Stimulated activated naive CD4-positive, alpha-beta T cell treated with Interleukin-2 at 50 U/mL for 16 hours (primary cell): ENCODE measurements around the gene TFDP1.
"Not testable (repeated sequence)": the region's sequence is repeated elsewhere in the genome, so short reads cannot be mapped to it uniquely, and the experiment has no call there.

Experiments
- DNase-seq: peaks from one replicate; lab custom pipeline; 2025; lab: John Stamatoyannopoulos, UW

TFDP1 gene

GRCh38 chr13:113618455-113618854, 33.9 kb downstream of the TFDP1 start:
- DNase-seq: no peak

GRCh38 chr13:113620036-113620796, 35.7 kb downstream of the TFDP1 start:
- DNase-seq: no peak

- no peak for DNase-seq
Observed at GRCh38 chr13:113621046-113621445, 36.5 kb downstream of the TFDP1 start.

- not testable (repeated sequence) for DNase-seq
Observed at GRCh38 chr13:113621498-113621897, 36.9 kb downstream of the TFDP1 start.

- not testable (repeated sequence) for DNase-seq
Observed at GRCh38 chr13:113621986-113622550, 37.5 kb downstream of the TFDP1 start.

GRCh38 chr13:113622791-113623490, 38.4 kb downstream of the TFDP1 start:
- DNase-seq: no peak

DNA sequence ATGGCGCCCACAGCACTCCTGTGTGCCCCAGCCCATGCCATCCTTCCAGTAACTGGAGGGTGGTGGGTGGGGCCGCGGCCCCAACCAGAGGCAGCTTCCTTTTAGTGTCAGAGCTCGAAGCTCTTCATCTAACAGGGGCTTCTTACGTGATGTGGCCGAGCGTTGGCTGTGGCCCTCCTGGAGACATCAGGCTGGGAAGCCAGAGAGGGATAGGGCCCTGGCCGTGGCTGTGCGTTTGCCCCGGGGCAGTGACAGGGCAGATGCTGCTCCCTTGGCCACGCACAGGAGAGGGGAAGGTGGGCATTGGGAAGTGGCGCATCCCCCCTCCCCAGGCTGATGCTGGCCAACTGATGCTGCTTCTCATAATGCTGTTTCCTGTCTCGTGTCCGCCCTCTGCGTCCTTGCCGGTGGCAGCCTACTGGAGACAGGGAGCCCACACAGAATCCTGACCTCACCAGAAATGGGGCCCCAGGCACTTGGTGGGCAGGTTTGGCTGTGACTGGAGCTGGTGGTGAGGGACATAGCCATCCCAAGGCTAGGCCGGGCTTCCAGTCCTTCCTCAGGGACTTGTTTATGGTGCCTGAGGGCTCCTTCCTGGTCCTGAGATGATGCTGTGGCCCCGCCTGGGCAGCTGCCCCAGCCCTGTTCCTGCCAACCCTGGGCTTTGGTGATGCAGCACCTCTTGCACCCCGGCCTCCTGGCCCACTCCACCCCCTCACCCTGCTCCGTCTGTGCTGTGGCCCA, 39.1 kb downstream of the TFDP1 start:
- DNase-seq: no peak

GRCh38 chr13:113624235-113624587, 39.7 kb downstream of the TFDP1 start:
- no peak for DNase-seq

- not testable (repeated sequence) for DNase-seq
Observed at GRCh38 chr13:113624640-113625304, 40.2 kb downstream of the TFDP1 start.

DNA sequence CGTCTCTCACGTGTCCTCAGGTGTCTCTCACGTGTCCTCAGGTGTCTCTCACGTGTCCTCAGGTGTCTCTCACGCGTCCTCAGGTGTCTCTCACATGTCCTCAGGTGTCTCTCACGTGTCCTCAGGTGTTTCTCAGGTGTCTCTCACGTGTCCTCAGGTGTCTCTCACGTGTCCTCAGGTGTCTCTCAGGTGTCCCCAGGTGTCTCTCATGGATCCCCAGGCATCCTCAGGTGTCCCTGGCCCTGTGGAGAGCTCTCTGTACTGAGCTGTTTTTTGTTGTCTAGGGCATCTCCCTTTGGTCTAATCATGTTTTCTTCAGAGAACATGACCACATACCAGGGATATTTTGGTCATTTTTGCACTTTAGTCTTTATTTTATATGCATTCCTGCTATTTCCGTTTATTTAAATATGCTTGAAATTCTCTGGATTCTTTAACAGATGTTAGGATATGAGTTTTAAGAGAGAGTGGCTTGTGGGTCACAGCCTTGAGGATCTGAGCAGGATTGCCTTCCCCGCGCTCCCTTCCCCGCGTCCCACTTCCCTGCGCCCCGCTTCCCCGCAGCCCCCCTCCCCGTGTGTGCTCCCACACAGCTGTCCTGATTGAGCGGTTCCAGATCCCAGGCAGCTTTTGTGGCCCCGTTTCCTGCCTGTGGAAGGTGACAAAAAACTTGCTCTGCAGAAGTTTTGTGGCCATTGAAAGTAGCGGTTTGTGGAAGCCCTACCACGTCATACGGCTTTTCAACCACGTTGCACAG, 41.6 kb downstream of the TFDP1 start:
- DNase-seq: no peak

- no peak for DNase-seq
Observed at GRCh38 chr13:113627136-113627535, 42.6 kb downstream of the TFDP1 start.

GRCh38 chr13:113628291-113629270, 44.0 kb downstream of the TFDP1 start:
- DNase-seq: no peak

DNA sequence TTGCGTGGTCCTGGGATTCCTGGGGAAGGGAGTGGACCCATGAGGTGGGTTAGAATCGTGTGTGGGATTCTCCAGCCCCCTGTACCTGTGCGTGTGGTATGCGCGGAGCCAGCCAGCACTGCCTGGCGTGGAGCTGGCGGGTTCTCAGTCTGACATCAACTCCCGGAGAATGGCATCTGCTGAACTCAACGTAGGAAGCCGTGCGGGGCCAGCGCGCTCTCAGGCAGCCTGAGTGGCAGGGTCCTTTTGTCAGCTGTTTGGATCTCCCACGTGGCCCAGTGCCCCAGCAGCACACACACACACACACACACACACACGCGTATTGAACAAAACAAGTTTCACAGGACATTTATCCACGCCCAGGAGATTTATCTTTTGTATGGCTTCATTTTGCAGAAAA, 45.3 kb downstream of the TFDP1 start:
- DNase-seq: no peak

GRCh38 chr13:113630296-113630695, 45.7 kb downstream of the TFDP1 start:
- DNase-seq: no peak

GRCh38 chr13:113630804-113631203, 46.3 kb downstream of the TFDP1 start:
- no peak for DNase-seq

DNA sequence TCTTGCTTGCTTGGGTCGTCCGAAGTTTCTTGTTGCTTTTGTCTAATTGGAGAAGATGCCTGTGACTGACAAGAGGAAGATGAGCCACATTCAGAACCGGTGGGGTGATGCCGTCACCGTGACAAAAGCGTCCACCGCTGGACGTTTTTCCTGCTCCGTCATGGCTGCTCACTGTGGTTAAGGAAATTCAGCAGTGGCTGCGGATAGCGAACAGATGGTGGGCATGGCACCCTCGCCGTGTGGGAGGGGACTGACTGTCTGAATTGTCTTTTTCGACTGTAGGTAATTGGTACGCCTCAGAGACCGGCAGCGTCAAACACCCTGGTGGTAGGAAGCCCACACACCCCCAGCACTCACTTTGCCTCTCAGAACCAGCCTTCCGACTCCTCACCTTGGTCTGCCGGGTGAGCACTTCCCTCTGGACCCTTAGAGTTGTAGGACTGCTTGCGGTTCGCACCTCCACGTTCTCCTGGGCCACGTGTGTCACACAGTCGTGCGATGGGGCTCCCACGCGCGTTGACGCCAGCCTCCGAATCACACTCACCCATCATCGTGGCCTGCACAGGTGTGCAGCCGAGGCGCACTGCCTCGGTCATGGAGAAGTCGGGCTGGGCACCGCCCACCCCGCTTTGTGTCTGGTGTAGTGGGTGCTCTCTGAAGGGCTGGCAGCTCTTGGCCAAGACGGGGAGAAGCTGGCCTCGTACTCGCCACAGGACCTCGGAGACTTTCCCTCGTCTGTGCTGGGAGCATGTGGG, 47.0 kb downstream of the TFDP1 start:
- no peak for DNase-seq

DNA sequence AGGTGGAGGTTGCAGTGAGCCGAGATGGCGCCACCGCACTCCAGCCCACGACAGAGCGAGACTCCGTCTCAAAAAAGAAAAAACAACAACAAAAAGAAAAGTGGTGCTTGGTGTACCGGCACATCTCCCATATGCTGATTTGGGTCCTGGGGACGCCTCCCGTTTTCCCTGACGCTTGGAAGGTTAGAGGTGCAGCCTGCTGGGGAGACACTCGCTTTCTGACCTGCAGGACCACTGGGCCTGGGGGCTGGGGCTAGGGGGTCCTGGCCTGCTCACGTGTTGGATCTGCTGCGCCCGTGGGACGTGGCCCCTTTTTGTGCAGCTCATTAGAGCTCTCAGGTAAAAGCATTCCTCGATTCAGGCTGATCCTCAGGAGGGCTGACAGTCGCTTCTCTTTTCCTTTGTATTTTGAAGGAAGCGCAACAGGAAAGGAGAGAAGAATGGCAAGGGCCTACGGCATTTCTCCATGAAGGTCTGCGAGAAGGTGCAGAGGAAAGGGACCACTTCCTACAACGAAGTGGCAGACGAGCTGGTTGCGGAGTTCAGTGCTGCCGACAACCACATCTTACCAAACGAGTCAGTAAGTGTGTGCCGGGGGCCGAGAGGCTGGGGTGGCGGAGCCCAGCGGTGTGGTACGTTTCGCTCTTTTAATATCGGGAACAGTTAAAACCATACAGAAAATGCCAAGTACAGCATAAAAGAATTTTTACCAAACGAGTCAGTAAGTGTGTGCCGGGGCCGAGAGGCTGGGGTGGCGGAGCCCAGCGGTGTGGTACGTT, 48.3 kb downstream of the TFDP1 start:
- DNase-seq: no peak

- DNase-seq: no peak
Observed at GRCh38 chr13:113633485-113633873, 48.9 kb downstream of the TFDP1 start.
